ENCODE measurements around the gene CHSY1. TPM values are rescaled to one million over a fixed set of nuclear protein-coding genes. Genes with fewer than 3 reads are reported as not detected.
A peak's percentile ranks its signal among the peaks of the same experiment; 100 is the strongest.

The CHSY1 gene
- total RNA-seq, 1 donor from 2014 or later: 43.0 TPM

- TF ChIP-seq, protein P1, sequence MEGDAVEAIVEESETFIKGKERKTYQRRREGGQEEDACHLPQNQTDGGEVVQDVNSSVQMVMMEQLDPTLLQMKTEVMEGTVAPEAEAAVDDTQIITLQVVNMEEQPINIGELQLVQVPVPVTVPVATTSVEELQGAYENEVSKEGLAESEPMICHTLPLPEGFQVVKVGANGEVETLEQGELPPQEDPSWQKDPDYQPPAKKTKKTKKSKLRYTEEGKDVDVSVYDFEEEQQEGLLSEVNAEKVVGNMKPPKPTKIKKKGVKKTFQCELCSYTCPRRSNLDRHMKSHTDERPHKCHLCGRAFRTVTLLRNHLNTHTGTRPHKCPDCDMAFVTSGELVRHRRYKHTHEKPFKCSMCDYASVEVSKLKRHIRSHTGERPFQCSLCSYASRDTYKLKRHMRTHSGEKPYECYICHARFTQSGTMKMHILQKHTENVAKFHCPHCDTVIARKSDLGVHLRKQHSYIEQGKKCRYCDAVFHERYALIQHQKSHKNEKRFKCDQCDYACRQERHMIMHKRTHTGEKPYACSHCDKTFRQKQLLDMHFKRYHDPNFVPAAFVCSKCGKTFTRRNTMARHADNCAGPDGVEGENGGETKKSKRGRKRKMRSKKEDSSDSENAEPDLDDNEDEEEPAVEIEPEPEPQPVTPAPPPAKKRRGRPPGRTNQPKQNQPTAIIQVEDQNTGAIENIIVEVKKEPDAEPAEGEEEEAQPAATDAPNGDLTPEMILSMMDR (conservative IDR thresholded peaks at IDR 0.05): no peak
- H3K4me3 Mint-ChIP-seq: no peak overlapping the region
- DNase-seq (ENCODE audit: extremely low spot score, unreplicated experiment): no peak
- peaks cover 6% of the 10 kb centered on the region for H3K9me3 Mint-ChIP-seq
- H3K4me1 Mint-ChIP-seq (ENCODE audit: unreplicated experiment): peaks cover 22% of the 10 kb centered on the region
- H3K27me3 Mint-ChIP-seq: no peaks in the 10 kb centered on the region
- peaks cover 43% of the 10 kb centered on the region for H3K36me3 Mint-ChIP-seq
- no peak overlapping the region for H3K27ac Mint-ChIP-seq
Observed at GRCh38 chr15:101173233-101174119, 78.4 kb downstream of the CHSY1 start.

GRCh38 chr15:101172501-101173071, 79.3 kb downstream of the CHSY1 start:
- TF ChIP-seq, protein P1 (conservative IDR thresholded peaks at IDR 0.05): no peak
- Mint-ChIP-seq H3K27me3 (no peaks in the 10 kb centered on the region), H3K4me1 (ENCODE audit: unreplicated experiment) (peaks cover 22% of the 10 kb centered on the region), H3K27ac (peak overlapping the region; percentile 31), H3K36me3 (peaks cover 34% of the 10 kb centered on the region), H3K4me3 (peak overlapping the region; percentile 59), H3K9me3 (peaks cover 3% of the 10 kb centered on the region)
- no peak for DNase-seq (ENCODE audit: extremely low spot score, unreplicated experiment)

DNA sequence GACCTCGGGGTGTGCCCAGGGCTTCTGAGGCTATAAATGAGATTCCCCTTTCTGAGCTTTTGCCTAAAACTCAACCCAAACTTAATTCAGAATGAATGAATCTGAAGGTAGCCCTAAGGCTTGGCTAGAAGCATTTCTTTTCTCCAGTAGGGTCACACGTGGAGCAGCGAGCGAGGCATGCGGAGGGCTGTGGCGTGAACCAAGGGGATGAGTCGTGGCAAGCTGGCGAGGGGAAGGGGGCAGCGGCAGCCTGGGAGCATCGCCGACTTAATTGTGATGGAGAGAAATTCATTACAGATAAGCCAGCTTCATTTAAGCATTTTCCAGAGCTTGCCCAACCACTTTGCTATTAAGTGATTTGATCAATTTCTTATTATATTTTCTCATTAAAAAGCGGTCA, 79.9 kb downstream of the CHSY1 start:
- TF ChIP-seq, protein P1 (conservative IDR thresholded peaks at IDR 0.05): no peak
- no peaks in the 10 kb centered on the region for H3K27me3 Mint-ChIP-seq
- H3K36me3 Mint-ChIP-seq: peaks cover 30% of the 10 kb centered on the region
- H3K9me3 Mint-ChIP-seq: peaks cover 7% of the 10 kb centered on the region
- no peak overlapping the region for H3K4me3 Mint-ChIP-seq
- no peak overlapping the region for H3K27ac Mint-ChIP-seq
- DNase-seq (ENCODE audit: extremely low spot score, unreplicated experiment): no peak
- peaks cover 22% of the 10 kb centered on the region for H3K4me1 Mint-ChIP-seq (ENCODE audit: unreplicated experiment)

- H3K9me3 Mint-ChIP-seq: peaks cover 15% of the 10 kb centered on the region
- DNase-seq (ENCODE audit: extremely low spot score, unreplicated experiment): no peak
- H3K4me1 Mint-ChIP-seq (ENCODE audit: unreplicated experiment): peaks cover 22% of the 10 kb centered on the region
- no peak overlapping the region for H3K27ac Mint-ChIP-seq
- H3K4me3 Mint-ChIP-seq: no peak overlapping the region
- H3K36me3 Mint-ChIP-seq: peaks cover 26% of the 10 kb centered on the region
- H3K27me3 Mint-ChIP-seq: no peaks in the 10 kb centered on the region
- TF ChIP-seq, protein P1 (conservative IDR thresholded peaks at IDR 0.05): no peak
Observed at GRCh38 chr15:101170568-101171350, 81.1 kb downstream of the CHSY1 start.

GRCh38 chr15:101169495-101170071, 82.3 kb downstream of the CHSY1 start:
- Mint-ChIP-seq H3K27ac (no peak overlapping the region), H3K9me3 (peaks cover 20% of the 10 kb centered on the region), H3K36me3 (peaks cover 17% of the 10 kb centered on the region), H3K4me1 (ENCODE audit: unreplicated experiment) (peaks cover 22% of the 10 kb centered on the region), H3K27me3 (no peaks in the 10 kb centered on the region), H3K4me3 (no peak overlapping the region)
- TF ChIP-seq, protein P1 (conservative IDR thresholded peaks at IDR 0.05): no peak
- DNase-seq (ENCODE audit: extremely low spot score, unreplicated experiment): no peak
